G401 (cell line): Measurements from ENCODE around the gene CDK5RAP1. TPM values are rescaled to one million over a fixed set of nuclear protein-coding genes. Genes with fewer than 3 reads are reported as not detected.
"Not testable (repeated sequence)": the region's sequence is repeated elsewhere in the genome, so short reads cannot be mapped to it uniquely, and the experiment has no call there.

Experiments
- DNase-seq: peaks from one replicate; pipeline ENCODE4 v3.0.0-alpha.2; 2015; ENCODE audit warnings: low spot score
- in situ Hi-C: cut with HindIII; loops from 2 replicates; pipeline ENCODE4 v1.10.0; 2016; ENCODE audit warnings: low sequenced_read_pairs, mixed read lengths
- total RNA-seq: library from RNA; depleted of rRNA; stranded (reverse); fragments of >200 nt; shearing (Covaris generic); gene quantifications from 2 replicates; pipeline ENCODE4 v1.2.3, GENCODE V29; 2014; rRNA removed

Gene CDK5RAP1
- 41.6 and 65.5 TPM in 2 replicates for total RNA-seq

GRCh38 chr20:33401184-33401920 lies at the start of gene CDK5RAP1:
CDK5RAP1 (minus strand) TSS chr20:33401519; CDS start chr20:33397064, 4,455 bp downstream.
- in situ Hi-C loops: no loop called here

GRCh38 chr20:33450867-33451266 lies 49.5 kb upstream of the CDK5RAP1 start:
- no peak for DNase-seq
- in situ Hi-C loops: no loop called here

More at GRCh38 chr20:33401184-33401920, at the start of gene CDK5RAP1:
- DNase-seq: peak; percentile 90

GRCh38 chr20:33445881-33446625 lies 44.7 kb upstream of the CDK5RAP1 start:
- DNase-seq: peak; percentile 34
- in situ Hi-C loops: no loop called here

- in situ Hi-C loops: no loop called here
Observed at GRCh38 chr20:33444797-33445560, 43.7 kb upstream of the CDK5RAP1 start.

GRCh38 chr20:33443512-33444239 lies 42.4 kb upstream of the CDK5RAP1 start, which contains the start of gene SNTA1:
SNTA1 (minus strand) TSS chr20:33443763; CDS start chr20:33443620, 143 bp downstream.
- peak; percentile 65 for DNase-seq
- in situ Hi-C loops: no loop called here

More at GRCh38 chr20:33444797-33445560, 43.7 kb upstream of the CDK5RAP1 start:
- no peak for DNase-seq

GRCh38 chr20:33443006-33443511 lies 41.7 kb upstream of the CDK5RAP1 start:
- no peak for DNase-seq
- in situ Hi-C loops: no loop called here

- no peak for DNase-seq
- in situ Hi-C loops: no loop called here
Observed at GRCh38 chr20:33442136-33443005, 41.1 kb upstream of the CDK5RAP1 start.

- in situ Hi-C loops: no loop called here
- DNase-seq: no peak
Observed at GRCh38 chr20:33441142-33441955, 40.0 kb upstream of the CDK5RAP1 start.

- DNase-seq, in situ Hi-C loops: not testable (repeated sequence)
Observed at GRCh38 chr20:33440562-33440961, 39.2 kb upstream of the CDK5RAP1 start.

GRCh38 chr20:33438481-33438880 lies 37.2 kb upstream of the CDK5RAP1 start:
- no peak for DNase-seq
- in situ Hi-C loops: no loop called here

- DNase-seq: no peak
- in situ Hi-C loops: no loop called here
Observed at GRCh38 chr20:33437141-33437911, 36.0 kb upstream of the CDK5RAP1 start.

GRCh38 chr20:33434434-33434833 lies 33.1 kb upstream of the CDK5RAP1 start:
- in situ Hi-C loops: no loop called here

GRCh38 chr20:33433465-33434234 lies 32.3 kb upstream of the CDK5RAP1 start:
- in situ Hi-C loops: no loop called here

More at GRCh38 chr20:33434434-33434833, 33.1 kb upstream of the CDK5RAP1 start:
- no peak for DNase-seq

GRCh38 chr20:33431797-33432381 lies 30.6 kb upstream of the CDK5RAP1 start:
- in situ Hi-C loops: no loop called here
- DNase-seq: peak; percentile 22

More at GRCh38 chr20:33433465-33434234, 32.3 kb upstream of the CDK5RAP1 start:
- peak; percentile 34 for DNase-seq

GRCh38 chr20:33423875-33424274 lies 22.6 kb upstream of the CDK5RAP1 start:
- in situ Hi-C loops, DNase-seq: not testable (repeated sequence)
